HepG2 (cell line): ENCODE results near the gene NDOR1. TPM values are rescaled to one million over a fixed set of nuclear protein-coding genes. Genes with fewer than 3 reads are reported as not detected.

Experiments
- CENPT ChIP-seq: sonication (generic); formaldehyde crosslinking; IDR thresholded peaks from 2 replicates; pipeline ENCODE4 v1.8.0; 2022; ENCODE audit warnings: low read depth, mild to moderate bottlenecking, moderate library complexity, missing genetic modification reagents
- FOXA3 ChIP-seq: IDR thresholded peaks from 2 replicates; pipeline ENCODE4 v1.6.1; 2016; ENCODE audit warnings: missing genetic modification reagents, missing compliant biosample characterization
- GATA4 ChIP-seq: sonication (generic); IDR thresholded peaks from 2 replicates; pipeline ENCODE4 v1.6.1; 2016; ENCODE audit warnings: antibody characterized with exemption, low read depth, borderline replicate concordance
- GLMP ChIP-seq: sonication (generic); formaldehyde crosslinking; IDR thresholded peaks from 2 replicates; pipeline ENCODE4 v1.9.0; 2021; ENCODE audit warnings: missing genetic modification reagents, mild to moderate bottlenecking, borderline replicate concordance
- KLF13 ChIP-seq: sonication (generic); formaldehyde crosslinking; IDR thresholded peaks from 2 replicates; pipeline ENCODE4 v1.4.0; 2020; ENCODE audit warnings: mild to moderate bottlenecking, missing genetic modification reagents
- MTF2 ChIP-seq: sonication (generic); formaldehyde crosslinking; IDR thresholded peaks from 2 replicates; pipeline ENCODE4 v1.5.0; 2020; ENCODE audit warnings: missing genetic modification reagents, borderline replicate concordance
- PITX1 ChIP-seq: sonication (generic); formaldehyde crosslinking; IDR thresholded peaks from 2 replicates; pipeline ENCODE4 v1.5.1; 2020; ENCODE audit warnings: mild to moderate bottlenecking, missing genetic modification reagents
- RBM22 ChIP-seq: fragments of 200-400 bp; formaldehyde crosslinking; optimal IDR thresholded peaks from 2 replicates; pipeline ENCODE3; 2017; ENCODE audit warnings: mild to moderate bottlenecking, low read length, moderate library complexity
- SALL2 ChIP-seq: sonication (generic); formaldehyde crosslinking; IDR thresholded peaks from 2 replicates; pipeline ENCODE4 v1.8.1; 2023; ENCODE audit warnings: mild to moderate bottlenecking, missing genetic modification reagents, inconsistent platforms
- THAP11 ChIP-seq: IDR thresholded peaks from 2 replicates; pipeline ENCODE4 v1.6.1; 2016; ENCODE audit warnings: missing biosample characterization, missing genetic modification reagents
- ZFP1 ChIP-seq: IDR thresholded peaks from 2 replicates; pipeline ENCODE4 v1.6.1; 2016
- ZNF10 ChIP-seq: sonication (generic); formaldehyde crosslinking; IDR thresholded peaks from 2 replicates; pipeline ENCODE4 v1.4.0; 2020; ENCODE audit warnings: mild to moderate bottlenecking, low read depth, missing genetic modification reagents, borderline replicate concordance
- ZNF24 ChIP-seq: fragments of 450-650 bp; IDR thresholded peaks from 2 replicates; pipeline ENCODE4 v1.6.1; 2017; ENCODE audit warnings: antibody characterized with exemption, mild to moderate bottlenecking
- ZNF34 ChIP-seq: sonication (generic); formaldehyde crosslinking; IDR thresholded peaks from 2 replicates; pipeline ENCODE4 v1.4.0; 2020; ENCODE audit warnings: mild to moderate bottlenecking, missing genetic modification reagents, borderline replicate concordance
- ZNF510 ChIP-seq: sonication (generic); formaldehyde crosslinking; IDR thresholded peaks from 2 replicates; pipeline ENCODE4 v1.4.0; 2020; ENCODE audit warnings: low read depth, mild to moderate bottlenecking, missing genetic modification reagents
- ZNF773 ChIP-seq: sonication (generic); formaldehyde crosslinking; IDR thresholded peaks from 2 replicates; pipeline ENCODE4 v1.4.0; 2020; ENCODE audit warnings: missing genetic modification reagents, borderline replicate concordance
- ZNF800 ChIP-seq: sonication (generic); formaldehyde crosslinking; IDR thresholded peaks from 2 replicates; pipeline ENCODE4 v1.4.0; 2020; ENCODE audit warnings: missing genetic modification reagents
- ZNF850 ChIP-seq: sonication (generic); formaldehyde crosslinking; conservative IDR thresholded peaks from 2 replicates; pipeline ENCODE4 v1.9.0; 2021; ENCODE audit warnings: mild to moderate bottlenecking, missing genetic modification reagents
- ZSCAN21 ChIP-seq: sonication (generic); formaldehyde crosslinking; IDR thresholded peaks from 2 replicates; pipeline ENCODE4 v1.8.0; 2022; ENCODE audit warnings: mild to moderate bottlenecking, missing genetic modification reagents, moderate library complexity, borderline replicate concordance
- polyA plus RNA-seq, 8 experiments: library from polyadenylated mRNA; depleted of rRNA in 3 of 8; stranded (reverse) in 7 of 8; unstranded in 1 of 8; fragments of >200 nt; fragmentation: Illumina TruSeq in 4 of 8; extraction: Trizol in 4 of 8; gene quantifications; 2 replicates each; pipeline versions ENCODE4 v1.2.1 to v1.2.3, GENCODE V29; 2011 to 2016; ENCODE audit warnings: low read depth in 4 of 8, missing spikeins in 1 of 8, mixed read lengths in 1 of 8; ENCODE audit not compliant: insufficient read depth in 1 of 8
- total RNA-seq, 5 experiments: library from RNA; depleted of rRNA; stranded (reverse); fragments of >200 nt; fragmentation: Illumina TruSeq; extraction: Trizol; gene quantifications; 2 replicates each; pipeline ENCODE4 v1.2.3, GENCODE V29; 2016; ENCODE audit warnings: low read depth in 1 of 5
- TF ChIP-seq, protein P1 (sequence below): IDR thresholded peaks from 2 replicates; pipeline ENCODE4 v1.6.1; 2012; ENCODE audit warnings: inconsistent platforms
- TF ChIP-seq, protein P2 (sequence below): sonication (generic); formaldehyde crosslinking; IDR thresholded peaks from 2 replicates; pipeline ENCODE4 v1.4.0; 2020; ENCODE audit warnings: missing genetic modification reagents

Gene NDOR1
- total and polyA plus RNA-seq, 2 of the 13 experiments (the other 11 are each of a cell fraction or from before 2014, with no cell fraction given), result 3.6 to 8.7 TPM

GRCh38 chr9:137205126-137206069 lies at the start of gene NDOR1, which contains the start of gene TMEM203 (continued):
- TF ChIP-seq CENPT (CRISPR knock-in tag) (no peak), MTF2 (CRISPR knock-in tag) (no peak), ZFP1 (CRISPR knock-in tag) (no peak), GATA4 (no peak), SALL2 (CRISPR knock-in tag) (0 out of 2 replicates have a peak, but pooled peaks have one; percentile 78), ZNF34 (no peak; the same call in 1 of the 2 replicates), RBM22 (no peak), KLF13 (CRISPR knock-in tag) (no peak), ZNF10 (CRISPR knock-in tag) (no peak), ZNF800 (CRISPR knock-in tag) (peak; percentile 23; the same call in 1 of the 2 replicates), PITX1 (CRISPR knock-in tag) (peak; percentile 29; the same call in 1 of the 2 replicates), ZNF510 (no peak), FOXA3 (CRISPR knock-in tag) (peak; percentile 48; the same call in 1 of the 2 replicates), ZNF24 (no peak), ZNF850 (CRISPR knock-in tag) (0 out of 2 replicates have a peak, but pooled peaks have one; percentile 70), GLMP (CRISPR knock-in tag) (no peak), THAP11 (CRISPR knock-in tag) (peak; percentile 93), ZNF773 (CRISPR knock-in tag) (no peak), ZSCAN21 (CRISPR knock-in tag) (no peak)
- TF ChIP-seq, protein P1, sequence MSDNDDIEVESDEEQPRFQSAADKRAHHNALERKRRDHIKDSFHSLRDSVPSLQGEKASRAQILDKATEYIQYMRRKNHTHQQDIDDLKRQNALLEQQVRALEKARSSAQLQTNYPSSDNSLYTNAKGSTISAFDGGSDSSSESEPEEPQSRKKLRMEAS, result peak; percentile 89
- TF ChIP-seq, protein P2, sequence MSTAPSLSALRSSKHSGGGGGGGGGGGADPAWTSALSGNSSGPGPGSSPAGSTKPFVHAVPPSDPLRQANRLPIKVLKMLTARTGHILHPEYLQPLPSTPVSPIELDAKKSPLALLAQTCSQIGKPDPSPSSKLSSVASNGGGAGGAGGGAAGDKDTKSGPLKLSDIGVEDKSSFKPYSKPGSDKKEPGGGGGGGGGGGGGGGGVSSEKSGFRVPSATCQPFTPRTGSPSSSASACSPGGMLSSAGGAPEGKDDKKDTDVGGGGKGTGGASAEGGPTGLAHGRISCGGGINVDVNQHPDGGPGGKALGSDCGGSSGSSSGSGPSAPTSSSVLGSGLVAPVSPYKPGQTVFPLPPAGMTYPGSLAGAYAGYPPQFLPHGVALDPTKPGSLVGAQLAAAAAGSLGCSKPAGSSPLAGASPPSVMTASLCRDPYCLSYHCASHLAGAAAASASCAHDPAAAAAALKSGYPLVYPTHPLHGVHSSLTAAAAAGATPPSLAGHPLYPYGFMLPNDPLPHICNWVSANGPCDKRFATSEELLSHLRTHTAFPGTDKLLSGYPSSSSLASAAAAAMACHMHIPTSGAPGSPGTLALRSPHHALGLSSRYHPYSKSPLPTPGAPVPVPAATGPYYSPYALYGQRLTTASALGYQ, result no peak; the same call in 1 of the 2 replicates
